Measurements from ENCODE around the gene TEX19.

GRCh38 chr17:82344175-82344907 lies 14.7 kb upstream of the TEX19 start:
- no peak for TF ChIP-seq TCF4 (CRISPR knock-in tag; IDR thresholded peaks at IDR 0.05; ENCODE audit: borderline replicate concordance)
- no peak for TF ChIP-seq RARB (CRISPR knock-in tag; IDR thresholded peaks at IDR 0.05)
- TF ChIP-seq ZNF70 (CRISPR knock-in tag; IDR thresholded peaks at IDR 0.05), result no peak
- no peak for TF ChIP-seq PATZ1 (CRISPR knock-in tag; IDR thresholded peaks at IDR 0.05; ENCODE audit: borderline replicate concordance)
- TF ChIP-seq CSDC2 (CRISPR knock-in tag; IDR thresholded peaks at IDR 0.05), result no peak
- no peak for TF ChIP-seq ZNF565 (CRISPR knock-in tag; conservative IDR thresholded peaks at IDR 0.05; ENCODE audit: low read depth)
- TF ChIP-seq ZFP30 (CRISPR knock-in tag; IDR thresholded peaks at IDR 0.05), result no peak
- TF ChIP-seq CREB5 (CRISPR knock-in tag; IDR thresholded peaks at IDR 0.05; ENCODE audit: low read depth), result no peak
- no peak for TF ChIP-seq GLIS3 (CRISPR knock-in tag; IDR thresholded peaks at IDR 0.05)
- no peak for TF ChIP-seq BACH2 (CRISPR knock-in tag; IDR thresholded peaks at IDR 0.05; ENCODE audit: borderline replicate concordance)
- no peak for TF ChIP-seq ZNF8 (CRISPR knock-in tag; IDR thresholded peaks at IDR 0.05)
- TF ChIP-seq ARNTL (CRISPR knock-in tag; IDR thresholded peaks at IDR 0.05; ENCODE audit: borderline replicate concordance, low read depth), result no peak
- TF ChIP-seq ZFP3 (CRISPR knock-in tag; IDR thresholded peaks at IDR 0.05), result no peak

All from SK-N-SH treated with all-trans-retinoic acid at 6 μM for 48 hours (cell line).